ENCODE measurements around the gene NTPCR.

NTPCR gene

DNA sequence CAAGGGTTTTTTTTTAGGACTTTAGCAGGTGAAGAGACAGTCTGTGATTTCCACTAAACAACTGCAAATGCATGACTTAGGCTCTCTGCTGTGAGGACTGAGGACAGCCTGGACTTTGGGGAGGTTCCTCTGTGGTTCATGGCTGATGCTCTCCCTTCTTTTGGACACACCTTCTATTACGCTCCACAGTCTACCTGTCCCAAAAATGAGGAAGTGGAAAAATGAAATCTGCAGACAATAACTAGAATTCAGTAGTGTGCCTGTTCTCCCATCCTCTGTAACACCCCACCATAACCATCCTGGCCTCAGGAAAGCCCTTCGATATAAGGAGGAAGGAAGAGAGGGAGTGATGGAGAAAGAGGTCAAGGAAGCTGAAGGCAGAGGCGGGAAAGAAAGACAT lies 68.7 kb downstream of the NTPCR start:
- DNase-seq = no peak

DNA sequence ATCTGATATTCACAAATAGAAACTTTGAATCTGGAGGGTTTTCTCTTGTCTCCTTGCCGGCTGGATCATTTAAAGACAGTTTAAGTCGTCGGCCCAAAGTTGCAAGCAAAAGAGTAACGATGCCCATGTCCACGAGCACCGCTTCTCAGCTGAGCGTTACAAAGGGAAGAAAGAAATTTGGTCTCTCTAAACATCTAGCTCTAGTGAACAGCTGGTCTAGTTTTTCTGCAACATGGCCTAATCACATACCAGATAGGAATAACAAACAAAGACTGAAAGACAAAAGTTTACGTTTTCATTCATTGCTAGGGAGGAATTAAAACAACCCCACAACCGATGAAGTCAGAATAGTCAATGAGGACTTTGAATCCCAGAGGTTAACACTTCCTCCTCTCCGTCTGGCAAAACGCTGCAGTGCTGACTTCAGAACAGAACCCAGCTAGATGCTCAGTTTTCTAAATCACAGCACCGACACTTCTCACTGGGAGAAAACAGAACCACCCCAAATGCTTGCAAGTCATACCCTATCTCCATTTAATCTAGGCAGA lies 69.4 kb downstream of the NTPCR start:
- no peak for DNase-seq

DNA sequence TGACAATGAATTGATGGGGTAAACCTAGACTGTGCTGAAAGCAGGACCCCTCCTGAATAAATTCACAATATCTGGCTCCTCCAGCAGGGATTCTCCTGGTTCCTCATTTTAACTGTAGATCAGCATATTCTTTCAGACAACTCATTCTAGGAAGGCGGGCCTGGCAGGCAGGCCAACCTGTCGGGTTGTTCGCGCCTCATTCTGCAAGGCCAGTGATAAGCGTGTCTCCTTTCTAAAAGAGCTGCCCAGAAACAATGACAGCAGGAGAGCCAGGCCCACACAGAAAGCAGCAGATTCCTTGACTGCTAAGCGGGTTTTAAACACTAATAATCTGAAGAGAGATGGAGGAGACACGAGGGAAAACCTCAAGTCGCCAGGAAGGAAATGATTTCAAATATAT lies 70.0 kb downstream of the NTPCR start:
- DNase-seq = no peak

DNA sequence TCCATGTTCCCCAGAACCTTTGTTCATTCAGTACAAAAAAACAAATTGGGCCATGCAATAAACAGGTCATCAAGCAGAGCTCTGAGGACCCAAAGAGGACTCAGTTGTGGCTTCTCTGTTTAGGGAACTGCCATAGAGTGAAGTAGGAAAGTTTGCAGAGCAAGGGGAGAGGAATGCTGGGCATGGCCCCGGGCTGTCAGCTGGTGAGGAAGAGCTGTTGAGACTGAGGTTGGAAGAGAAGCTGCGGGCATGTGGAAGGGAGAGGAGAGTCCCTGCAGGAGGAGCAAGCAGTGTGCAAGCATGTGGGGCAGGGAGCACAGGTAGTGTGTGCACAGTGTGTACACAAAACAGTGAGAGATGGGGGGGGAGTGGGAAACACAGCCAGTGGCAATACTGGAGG lies 71.8 kb downstream of the NTPCR start:
- no peak for DNase-seq

DNA sequence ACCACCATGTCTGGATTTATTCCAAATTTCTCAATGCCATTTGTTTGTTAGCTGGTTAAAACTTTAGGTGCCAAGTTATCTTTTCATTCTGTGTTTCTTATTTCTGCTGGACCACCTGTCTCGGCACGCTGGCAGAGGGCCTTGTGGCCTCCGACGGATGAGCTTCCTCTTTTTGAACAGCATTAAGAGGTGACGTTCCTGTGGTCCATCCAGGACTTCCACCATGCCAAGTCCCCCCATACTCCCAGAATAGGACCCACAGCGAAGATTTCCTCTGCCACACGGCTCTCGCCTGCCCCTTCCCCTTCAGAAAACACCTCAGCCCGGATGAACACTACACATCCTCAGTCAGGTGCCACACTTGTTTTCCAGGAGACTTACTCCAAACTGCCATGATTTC lies 73.8 kb downstream of the NTPCR start:
- no peak for DNase-seq

DNA sequence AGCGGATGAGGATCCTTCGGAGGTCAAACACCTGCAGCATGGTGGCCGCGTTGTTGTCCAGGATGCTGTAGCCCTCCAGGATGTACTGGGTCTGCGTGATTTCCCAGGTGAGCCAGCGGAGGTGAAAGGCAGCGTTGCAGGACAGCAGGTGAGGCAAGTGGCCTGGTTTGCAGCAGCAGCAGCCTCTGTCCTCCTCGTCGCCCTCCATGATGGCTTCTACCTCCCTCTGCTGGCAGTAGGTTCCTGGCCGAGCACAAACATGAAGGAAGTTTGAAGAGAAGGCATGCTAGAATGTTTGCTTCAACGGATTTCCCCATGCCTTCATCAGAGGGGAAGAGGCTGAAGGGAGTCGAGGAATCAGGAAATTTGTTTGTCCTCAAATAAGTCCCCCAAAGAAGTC lies 74.7 kb downstream of the NTPCR start:
- no peak for DNase-seq

DNA sequence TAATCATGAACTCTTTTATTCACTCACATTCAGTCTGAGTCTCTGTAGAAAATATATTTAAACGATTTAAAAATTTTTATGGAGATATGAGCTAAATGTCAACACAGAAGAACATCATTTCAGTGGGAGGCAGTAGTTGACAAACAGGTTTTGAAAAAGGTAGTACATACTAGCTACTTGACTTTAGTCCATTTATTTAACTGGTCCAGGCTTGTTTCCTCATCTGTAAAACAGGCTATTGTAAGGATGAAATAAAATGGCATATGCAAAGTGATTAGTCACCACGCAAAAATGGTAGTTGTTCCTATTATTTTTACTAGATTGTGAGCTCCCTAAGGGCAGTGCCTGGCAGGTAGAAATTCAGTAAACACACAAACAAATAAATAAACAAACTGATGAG lies 75.2 kb downstream of the NTPCR start:
- DNase-seq = no peak

DNA sequence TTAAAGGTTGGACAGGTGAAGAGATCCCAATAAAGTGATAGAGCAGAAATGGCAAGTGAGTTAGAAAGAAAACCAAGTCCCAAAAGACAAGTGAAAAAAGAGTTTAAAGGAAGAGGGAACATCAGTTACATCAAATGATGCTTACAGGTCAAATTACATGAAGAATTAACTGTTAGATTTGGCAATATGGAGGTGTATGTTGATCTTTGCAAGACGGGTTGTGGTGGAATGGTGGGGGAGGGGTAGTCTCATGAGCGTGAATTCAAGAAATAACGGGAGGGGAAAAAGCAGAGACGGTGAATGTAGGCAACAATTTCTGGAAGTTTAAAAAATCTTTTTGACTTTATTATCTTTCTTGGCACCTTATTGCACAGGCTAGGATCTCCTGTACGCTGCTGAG lies 76.6 kb downstream of the NTPCR start:
- DNase-seq = no peak

DNA sequence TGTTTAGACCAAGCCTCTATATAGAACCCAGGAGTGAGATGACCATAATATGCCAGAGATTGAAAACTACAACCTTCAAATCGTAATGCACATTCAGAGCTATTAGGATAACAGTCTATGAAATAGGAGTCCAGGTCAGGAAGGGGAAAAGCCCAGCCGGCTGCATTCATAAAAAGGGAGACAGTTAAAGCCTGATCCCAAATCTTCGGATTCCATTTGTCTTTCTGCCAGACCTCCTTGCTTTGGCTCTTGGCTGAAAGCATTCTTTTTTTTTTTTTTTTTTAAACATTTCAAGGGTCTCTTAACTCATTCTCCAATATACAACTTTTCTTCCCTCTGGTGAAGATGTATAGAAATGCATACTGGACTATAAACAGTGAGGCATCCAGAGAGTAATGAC lies 81.1 kb downstream of the NTPCR start:
- DNase-seq = no peak

DNA sequence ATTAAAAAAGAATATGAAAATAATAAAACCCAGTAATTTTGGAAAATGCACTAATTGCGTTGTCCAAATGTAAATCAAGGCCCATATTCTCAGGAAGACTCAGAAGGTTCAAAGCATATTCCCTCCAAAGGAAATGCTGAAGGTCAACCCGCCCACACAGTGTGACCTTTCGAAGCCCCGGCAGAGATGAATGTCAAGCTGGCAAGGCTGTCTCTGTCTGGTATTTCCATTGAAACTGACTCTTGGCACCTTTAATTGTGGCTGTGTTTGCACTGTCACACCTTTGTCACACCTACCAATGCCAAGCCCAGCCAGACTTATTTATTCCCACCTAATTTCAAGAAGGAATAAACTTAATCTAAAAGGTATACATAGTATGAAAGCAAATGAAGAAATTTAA lies 82.5 kb downstream of the NTPCR start:
- DNase-seq = no peak

DNA sequence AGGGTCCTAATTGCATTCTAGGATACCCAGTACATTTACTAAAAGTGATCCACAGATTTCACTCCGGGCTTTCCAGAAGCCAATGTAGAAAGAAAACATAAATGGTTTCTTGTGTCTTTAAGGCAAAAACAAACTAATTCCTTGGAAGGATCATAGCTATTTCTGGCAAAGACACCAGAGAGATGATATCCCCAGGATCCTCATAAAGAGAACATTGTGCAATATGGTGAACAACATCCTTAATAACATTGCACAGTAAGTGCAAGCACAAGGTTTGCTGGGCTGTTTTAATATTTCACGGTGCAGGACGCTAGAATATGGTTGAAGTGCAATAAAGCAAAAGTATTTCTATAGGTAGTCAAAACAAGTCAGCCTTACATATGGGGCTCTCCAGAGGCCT lies 83.0 kb downstream of the NTPCR start:
- no peak for DNase-seq
